NB4 (cell line): ENCODE results near the gene FA2H.
"Not testable (repeated sequence)": the region's sequence is repeated elsewhere in the genome, so short reads cannot be mapped to it uniquely, and the experiment has no call there.

Experiments
- DNase-seq: peaks from one replicate; pipeline ENCODE4 v3.0.0; 2010; ENCODE audit warnings: low read depth
- H3K4me3 ChIP-seq: one replicate; pipeline ENCODE4 v1.5.1; 2011; ENCODE audit warnings: mild to moderate bottlenecking, low read depth, low read length, moderate library complexity
- CTCF ChIP-seq: IDR thresholded peaks from one replicate; pipeline ENCODE4 v1.5.1; 2012; ENCODE audit warnings: low read depth, low read length
- MAX ChIP-seq: IDR thresholded peaks from 2 replicates; pipeline ENCODE4 v1.6.1; 2011; ENCODE audit warnings: low read depth, low read length
- MYC ChIP-seq: IDR thresholded peaks from 2 replicates; pipeline ENCODE4 v1.6.1; 2011; ENCODE audit warnings: low read depth, low read length
- POLR2A ChIP-seq: IDR thresholded peaks from 2 replicates; pipeline ENCODE4 v1.6.1; 2011; ENCODE audit warnings: mild to moderate bottlenecking; ENCODE audit not compliant: insufficient read length; ENCODE audit errors: extremely low read depth

The FA2H gene

GRCh38 chr16:74800216-74800871 lies 25.7 kb upstream of the FA2H start:
- H3K4me3 ChIP-seq: no peak overlapping the region
- TF ChIP-seq CTCF: no peak
- TF ChIP-seq POLR2A: no peak
- TF ChIP-seq MYC: no peak
- no peak for DNase-seq

- TF ChIP-seq MYC (no peak), CTCF (no peak), MAX (no peak), POLR2A (no peak)
- DNase-seq: peak; percentile 38
- no peak overlapping the region for H3K4me3 ChIP-seq
These were observed 22.8 kb upstream of the FA2H start for GRCh38 chr16:74797414-74797813.

GRCh38 chr16:74795104-74795503 lies 20.5 kb upstream of the FA2H start:
- no peak for TF ChIP-seq MAX
- no peak for TF ChIP-seq POLR2A
- no peak for TF ChIP-seq MYC
- no peak for TF ChIP-seq CTCF
- no peak overlapping the region for H3K4me3 ChIP-seq
- no peak for DNase-seq

DNA sequence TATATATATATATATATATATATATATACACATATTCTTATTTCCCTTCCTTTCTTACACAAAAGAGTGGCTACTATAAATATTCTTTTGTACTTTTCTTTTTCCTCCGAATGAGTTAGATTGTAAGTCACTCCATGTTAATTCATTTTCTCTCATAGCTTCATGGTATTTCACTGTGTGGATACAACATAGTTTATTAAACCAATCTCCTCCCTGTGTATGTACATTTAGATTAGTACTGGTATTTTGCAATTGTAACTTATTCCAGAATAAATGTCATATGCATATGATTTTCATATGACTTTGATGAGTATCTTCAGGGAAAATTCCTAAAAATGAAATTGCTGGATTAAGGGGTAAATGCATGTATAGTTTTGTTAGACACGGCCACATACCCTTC lies 20.0 kb upstream of the FA2H start:
- TF ChIP-seq CTCF (no peak), POLR2A (no peak), MYC (no peak), MAX (no peak)
- H3K4me3 ChIP-seq: no peak overlapping the region
- DNase-seq: no peak

GRCh38 chr16:74793571-74793970 lies 19.0 kb upstream of the FA2H start:
- no peak for DNase-seq
- no peak for TF ChIP-seq MYC
- no peak for TF ChIP-seq MAX
- TF ChIP-seq POLR2A: no peak
- TF ChIP-seq CTCF: no peak
- no peak overlapping the region for H3K4me3 ChIP-seq

- TF ChIP-seq MYC (no peak), MAX (no peak), POLR2A (no peak), CTCF (no peak)
- no peak for DNase-seq
- H3K4me3 ChIP-seq: no peak overlapping the region
These were observed 17.6 kb upstream of the FA2H start for GRCh38 chr16:74792225-74792624.

DNA sequence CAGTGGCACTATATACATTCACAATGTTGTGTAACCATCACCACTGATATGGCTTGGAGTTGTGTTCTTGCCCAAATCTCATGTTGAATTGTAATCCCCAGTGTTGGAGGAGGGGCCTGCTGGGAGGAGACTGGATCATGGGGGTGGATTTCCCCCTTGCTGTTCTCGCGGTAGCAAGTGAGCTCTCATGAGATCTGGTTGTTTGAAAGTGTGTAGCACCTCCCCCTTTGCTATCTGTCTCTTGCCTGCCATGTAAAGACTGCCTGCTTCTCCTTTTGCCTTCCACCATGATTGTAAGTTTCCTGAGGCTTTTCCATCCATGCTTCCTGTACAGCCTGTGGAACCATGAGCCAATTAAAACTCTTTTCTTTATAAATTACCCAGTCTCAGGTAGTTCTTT lies 17.1 kb upstream of the FA2H start:
- not testable (repeated sequence) for H3K4me3 ChIP-seq, DNase-seq
